Measurements from ENCODE around the gene AHI1.
"Not testable (repeated sequence)": the region's sequence is repeated elsewhere in the genome, so short reads cannot be mapped to it uniquely, and the experiment has no call there.

Gene AHI1

DNA sequence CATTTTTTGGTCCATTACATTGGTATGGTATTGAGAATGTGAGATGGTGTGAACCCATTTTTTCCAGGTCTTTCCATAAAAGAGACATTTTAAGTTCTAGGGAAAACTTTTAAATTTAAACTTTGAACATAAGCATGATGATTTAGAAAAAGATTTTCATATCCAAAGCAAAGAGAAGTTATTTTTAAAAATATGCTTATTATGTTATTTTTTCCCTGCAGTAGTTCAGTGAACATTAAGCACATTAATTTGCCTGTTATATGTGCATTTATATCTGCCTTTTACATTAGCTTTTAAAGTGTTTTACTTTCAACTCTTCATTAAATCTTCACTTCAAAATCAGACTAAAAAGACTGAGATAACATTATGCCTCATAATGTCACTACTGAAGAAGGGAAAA lies 116.7 kb downstream of the AHI1 start:
- Histone ChIP-seq H3K36me3 (ENCODE audit: control insufficient read depth, insufficient read depth, low read length) (no peaks in the 10 kb centered on the region), H3K9ac (ENCODE audit: low read depth, low read length) (no peak overlapping the region), H3K4me3 (ENCODE audit: low read depth, low read length) (no peak overlapping the region), H3K4me1 (ENCODE audit: control insufficient read depth, insufficient read depth, low read length) (no peaks in the 10 kb centered on the region), H3K27me3 (ENCODE audit: control insufficient read depth, insufficient read depth, low read length) (no peaks in the 10 kb centered on the region), H3K9me3 (ENCODE audit: control insufficient read depth, insufficient read depth, low read length) (no peaks in the 10 kb centered on the region)

DNA sequence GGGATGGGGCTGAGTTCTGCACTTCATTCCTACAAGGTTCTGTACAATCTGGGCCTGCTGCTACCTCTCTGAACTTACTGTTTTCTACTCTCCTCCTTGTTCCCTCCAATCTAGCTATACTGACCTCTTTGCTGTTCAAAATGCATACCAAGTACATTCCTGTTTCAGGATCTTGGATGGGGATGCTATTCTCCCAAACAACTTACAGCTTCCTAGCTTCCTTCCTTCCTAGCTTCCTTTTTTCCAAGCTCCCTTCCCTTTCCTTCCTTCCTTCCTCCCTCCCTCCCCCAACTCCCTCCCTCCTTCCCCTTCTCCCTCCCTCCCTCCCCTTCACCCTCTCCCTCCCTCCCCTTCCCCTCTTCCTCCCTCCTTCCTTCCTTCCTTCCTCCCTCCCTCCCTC lies 117.9 kb downstream of the AHI1 start:
- Histone ChIP-seq H3K4me1 (ENCODE audit: control insufficient read depth, insufficient read depth, low read length) (no peaks in the 10 kb centered on the region), H3K27me3 (ENCODE audit: control insufficient read depth, insufficient read depth, low read length) (no peaks in the 10 kb centered on the region), H3K36me3 (ENCODE audit: control insufficient read depth, insufficient read depth, low read length) (no peaks in the 10 kb centered on the region), H3K9ac (ENCODE audit: low read depth, low read length) (no peak overlapping the region), H3K9me3 (ENCODE audit: control insufficient read depth, insufficient read depth, low read length) (no peaks in the 10 kb centered on the region), H3K4me3 (ENCODE audit: low read depth, low read length) (no peak overlapping the region)

DNA sequence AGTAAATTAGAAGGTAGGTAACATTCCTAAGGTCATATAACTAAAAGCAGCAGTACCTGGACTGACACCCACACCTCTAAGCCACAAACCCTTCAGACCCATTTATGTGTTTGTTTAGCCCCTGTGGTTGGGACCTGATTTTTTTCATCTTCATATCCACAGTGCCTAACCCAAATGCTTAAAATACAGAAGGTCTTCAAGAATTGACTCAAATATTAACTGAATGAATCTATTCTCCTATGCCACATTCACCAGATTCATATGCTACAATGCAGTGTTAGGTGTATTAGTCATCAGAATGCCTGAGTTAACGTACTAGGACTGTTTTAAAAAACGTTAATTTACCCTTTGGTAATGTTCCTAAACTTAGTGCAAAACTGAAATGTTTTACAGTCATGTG lies 124.8 kb downstream of the AHI1 start:
- H3K36me3 ChIP-seq (ENCODE audit: control insufficient read depth, insufficient read depth, low read length), result no peaks in the 10 kb centered on the region
- H3K4me1 ChIP-seq (ENCODE audit: control insufficient read depth, insufficient read depth, low read length), result no peaks in the 10 kb centered on the region
- no peak overlapping the region for H3K4me3 ChIP-seq (ENCODE audit: low read depth, low read length)
- no peaks in the 10 kb centered on the region for H3K27me3 ChIP-seq (ENCODE audit: control insufficient read depth, insufficient read depth, low read length)
- no peaks in the 10 kb centered on the region for H3K9me3 ChIP-seq (ENCODE audit: control insufficient read depth, insufficient read depth, low read length)
- no peak overlapping the region for H3K9ac ChIP-seq (ENCODE audit: low read depth, low read length)

DNA sequence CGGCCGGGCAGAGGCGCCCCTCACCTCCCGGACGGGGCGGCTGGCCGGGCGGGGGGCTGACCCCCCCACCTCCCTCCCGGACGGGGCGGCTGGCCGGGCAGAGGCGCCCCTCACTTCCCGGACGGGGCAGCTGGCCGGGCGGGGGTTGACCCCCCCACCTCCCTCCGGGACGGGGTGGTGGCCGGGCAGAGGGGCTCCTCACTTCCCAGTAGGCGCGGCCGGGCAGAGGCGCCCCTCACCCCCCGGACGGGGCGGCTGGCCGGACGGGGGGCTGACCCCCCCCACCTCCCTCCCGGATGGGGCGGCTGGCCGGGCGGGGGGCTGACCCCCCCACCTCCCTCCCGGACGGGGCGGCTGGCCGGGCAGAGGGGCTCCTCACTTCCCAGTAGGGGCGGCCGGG lies 133.9 kb downstream of the AHI1 start:
- not testable (repeated sequence) for H3K9ac ChIP-seq (ENCODE audit: low read depth, low read length); H3K4me1 ChIP-seq (ENCODE audit: control insufficient read depth, insufficient read depth, low read length); H3K36me3 ChIP-seq (ENCODE audit: control insufficient read depth, insufficient read depth, low read length); H3K4me3 ChIP-seq (ENCODE audit: low read depth, low read length); H3K9me3 ChIP-seq (ENCODE audit: control insufficient read depth, insufficient read depth, low read length); H3K27me3 ChIP-seq (ENCODE audit: control insufficient read depth, insufficient read depth, low read length)

DNA sequence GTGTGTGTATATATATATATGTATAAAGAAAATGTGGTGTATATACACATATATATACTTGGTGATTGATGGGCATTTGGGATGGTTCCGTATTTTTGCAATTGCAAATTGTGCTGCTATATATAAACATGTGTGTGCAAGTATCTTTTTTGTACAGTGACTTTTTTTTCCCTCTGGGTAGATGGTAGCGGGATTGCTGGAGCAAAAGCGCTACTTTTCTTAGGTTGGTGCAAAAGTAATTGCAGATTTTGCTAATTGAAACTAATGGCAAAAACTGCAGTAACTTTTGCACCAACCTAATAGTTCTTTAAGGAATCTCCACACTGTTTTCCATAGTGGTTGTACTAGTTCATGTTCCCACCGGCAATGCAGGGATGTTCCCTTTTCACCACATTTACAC lies 135.4 kb downstream of the AHI1 start:
- Histone ChIP-seq H3K36me3 (ENCODE audit: control insufficient read depth, insufficient read depth, low read length) (no peaks in the 10 kb centered on the region), H3K4me1 (ENCODE audit: control insufficient read depth, insufficient read depth, low read length) (no peaks in the 10 kb centered on the region), H3K4me3 (ENCODE audit: low read depth, low read length) (no peak overlapping the region), H3K9me3 (ENCODE audit: control insufficient read depth, insufficient read depth, low read length) (no peaks in the 10 kb centered on the region), H3K9ac (ENCODE audit: low read depth, low read length) (no peak overlapping the region), H3K27me3 (ENCODE audit: control insufficient read depth, insufficient read depth, low read length) (no peaks in the 10 kb centered on the region)

DNA sequence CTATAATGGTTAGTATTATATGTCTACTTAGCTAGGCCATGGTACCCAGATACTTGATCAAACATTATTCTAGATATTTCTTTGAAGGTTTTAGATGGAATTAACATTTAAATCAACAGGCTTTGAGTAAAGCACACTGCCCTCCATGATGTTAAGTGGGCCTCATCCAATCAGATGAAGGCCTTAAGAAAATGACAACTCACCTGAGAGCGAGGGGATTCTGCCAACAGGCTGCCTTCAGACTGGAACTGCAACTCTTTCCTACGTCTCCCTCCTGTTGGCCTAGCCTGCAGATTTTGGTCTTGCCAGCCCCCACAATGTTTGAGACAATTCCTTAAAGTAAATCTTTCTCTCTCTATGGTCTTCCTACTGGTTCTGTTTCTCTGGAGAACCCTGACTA lies 137.3 kb downstream of the AHI1 start:
- no peaks in the 10 kb centered on the region for H3K27me3 ChIP-seq (ENCODE audit: control insufficient read depth, insufficient read depth, low read length)
- no peaks in the 10 kb centered on the region for H3K9me3 ChIP-seq (ENCODE audit: control insufficient read depth, insufficient read depth, low read length)
- no peak overlapping the region for H3K9ac ChIP-seq (ENCODE audit: low read depth, low read length)
- H3K4me1 ChIP-seq (ENCODE audit: control insufficient read depth, insufficient read depth, low read length), result no peaks in the 10 kb centered on the region
- H3K36me3 ChIP-seq (ENCODE audit: control insufficient read depth, insufficient read depth, low read length), result no peaks in the 10 kb centered on the region
- H3K4me3 ChIP-seq (ENCODE audit: low read depth, low read length), result no peak overlapping the region

DNA sequence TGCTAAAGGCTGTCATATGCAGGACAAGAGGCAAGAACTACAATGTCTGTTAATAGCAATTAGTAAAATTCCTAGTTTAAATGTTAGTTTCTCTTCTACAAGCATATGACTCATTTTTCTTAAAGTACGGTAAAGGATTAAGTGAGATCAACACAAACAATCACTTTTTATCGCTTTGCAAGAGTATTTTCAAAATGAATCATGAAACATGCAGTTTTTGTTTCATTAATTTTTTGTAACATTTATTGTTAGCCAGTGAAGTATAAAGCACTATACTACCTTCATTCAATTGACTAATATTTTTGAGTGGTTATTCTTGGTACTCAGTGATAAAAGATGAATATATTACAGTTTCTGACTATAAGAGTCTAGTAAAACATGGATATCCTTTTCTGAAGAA lies 138.6 kb downstream of the AHI1 start:
- H3K4me1 ChIP-seq (ENCODE audit: control insufficient read depth, insufficient read depth, low read length), result no peaks in the 10 kb centered on the region
- no peaks in the 10 kb centered on the region for H3K9me3 ChIP-seq (ENCODE audit: control insufficient read depth, insufficient read depth, low read length)
- no peaks in the 10 kb centered on the region for H3K36me3 ChIP-seq (ENCODE audit: control insufficient read depth, insufficient read depth, low read length)
- H3K27me3 ChIP-seq (ENCODE audit: control insufficient read depth, insufficient read depth, low read length), result no peaks in the 10 kb centered on the region
- H3K4me3 ChIP-seq (ENCODE audit: low read depth, low read length), result no peak overlapping the region
- H3K9ac ChIP-seq (ENCODE audit: low read depth, low read length), result no peak overlapping the region

DNA sequence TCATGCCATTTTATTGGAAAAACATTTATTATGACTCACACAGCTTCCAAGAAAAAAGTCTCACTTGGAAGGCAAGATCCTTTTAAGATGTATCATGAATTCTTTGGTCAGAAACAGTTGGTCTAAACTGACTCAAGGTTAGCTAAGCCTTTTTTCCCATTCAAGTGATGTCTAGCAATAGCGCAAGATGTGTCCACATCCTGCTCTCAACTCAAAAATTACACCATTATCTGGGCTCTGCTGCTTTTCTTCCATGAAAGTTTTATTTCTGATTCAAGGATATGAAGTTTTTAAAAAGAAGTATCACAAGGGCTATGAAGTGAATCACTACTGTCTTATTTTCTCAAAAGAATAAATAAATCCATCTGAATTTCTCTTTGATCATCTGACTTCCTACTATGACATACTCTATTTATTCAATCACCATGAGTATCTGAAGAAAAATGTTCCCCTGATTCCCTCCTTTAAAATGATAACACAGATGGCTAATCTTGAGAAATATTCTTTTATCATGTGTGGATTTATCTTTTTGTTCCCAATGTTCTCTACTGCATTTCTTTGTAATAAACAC lies 139.2 kb downstream of the AHI1 start:
- no peaks in the 10 kb centered on the region for H3K9me3 ChIP-seq (ENCODE audit: control insufficient read depth, insufficient read depth, low read length)
- no peaks in the 10 kb centered on the region for H3K36me3 ChIP-seq (ENCODE audit: control insufficient read depth, insufficient read depth, low read length)
- H3K9ac ChIP-seq (ENCODE audit: low read depth, low read length), result no peak overlapping the region
- no peak overlapping the region for H3K4me3 ChIP-seq (ENCODE audit: low read depth, low read length)
- H3K4me1 ChIP-seq (ENCODE audit: control insufficient read depth, insufficient read depth, low read length), result no peaks in the 10 kb centered on the region
- H3K27me3 ChIP-seq (ENCODE audit: control insufficient read depth, insufficient read depth, low read length), result no peaks in the 10 kb centered on the region

DNA sequence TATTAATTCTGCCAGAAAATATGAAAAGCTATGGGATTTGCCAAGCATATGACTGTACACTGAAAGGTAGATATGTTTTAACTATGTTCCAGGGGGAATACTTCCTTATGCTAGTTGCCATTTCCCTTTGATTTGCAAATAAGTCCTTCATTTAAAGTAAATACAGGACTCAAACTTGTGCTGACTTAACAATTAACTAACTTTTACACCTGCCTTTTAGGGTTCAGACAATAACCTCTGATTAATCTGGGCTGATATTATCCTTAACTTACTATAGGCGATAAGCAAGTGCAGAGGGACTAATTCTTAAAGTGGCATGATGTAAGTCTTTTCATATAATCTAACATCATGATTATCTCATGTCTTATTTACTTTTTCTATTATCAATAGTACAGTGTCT lies 143.1 kb downstream of the AHI1 start:
- H3K27me3 ChIP-seq (ENCODE audit: control insufficient read depth, insufficient read depth, low read length), result no peaks in the 10 kb centered on the region
- H3K36me3 ChIP-seq (ENCODE audit: control insufficient read depth, insufficient read depth, low read length), result no peaks in the 10 kb centered on the region
- H3K4me1 ChIP-seq (ENCODE audit: control insufficient read depth, insufficient read depth, low read length), result no peaks in the 10 kb centered on the region
- H3K4me3 ChIP-seq (ENCODE audit: low read depth, low read length), result no peak overlapping the region
- H3K9ac ChIP-seq (ENCODE audit: low read depth, low read length), result no peak overlapping the region
- no peaks in the 10 kb centered on the region for H3K9me3 ChIP-seq (ENCODE audit: control insufficient read depth, insufficient read depth, low read length)

DNA sequence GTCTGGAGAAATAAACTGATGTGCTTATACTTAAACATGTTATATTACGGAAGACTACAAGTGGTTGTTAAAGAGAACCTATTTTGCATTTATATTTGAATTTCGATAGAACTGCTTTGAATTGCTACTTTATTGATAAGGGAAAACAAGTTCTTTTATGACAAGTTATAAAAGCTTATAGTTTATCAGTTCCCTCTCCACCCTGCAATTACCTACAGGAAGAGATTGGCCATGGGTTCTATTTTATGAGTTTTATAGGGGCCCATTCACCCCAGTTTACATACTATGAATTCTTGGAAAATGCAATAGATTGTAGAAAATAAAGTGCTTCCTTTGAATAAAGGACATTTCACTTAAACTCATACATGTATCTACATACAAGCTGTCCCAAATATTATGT lies 144.4 kb downstream of the AHI1 start:
- no peaks in the 10 kb centered on the region for H3K36me3 ChIP-seq (ENCODE audit: control insufficient read depth, insufficient read depth, low read length)
- no peaks in the 10 kb centered on the region for H3K4me1 ChIP-seq (ENCODE audit: control insufficient read depth, insufficient read depth, low read length)
- H3K9ac ChIP-seq (ENCODE audit: low read depth, low read length), result no peak overlapping the region
- no peaks in the 10 kb centered on the region for H3K9me3 ChIP-seq (ENCODE audit: control insufficient read depth, insufficient read depth, low read length)
- H3K27me3 ChIP-seq (ENCODE audit: control insufficient read depth, insufficient read depth, low read length), result no peaks in the 10 kb centered on the region
- H3K4me3 ChIP-seq (ENCODE audit: low read depth, low read length), result no peak overlapping the region

DNA sequence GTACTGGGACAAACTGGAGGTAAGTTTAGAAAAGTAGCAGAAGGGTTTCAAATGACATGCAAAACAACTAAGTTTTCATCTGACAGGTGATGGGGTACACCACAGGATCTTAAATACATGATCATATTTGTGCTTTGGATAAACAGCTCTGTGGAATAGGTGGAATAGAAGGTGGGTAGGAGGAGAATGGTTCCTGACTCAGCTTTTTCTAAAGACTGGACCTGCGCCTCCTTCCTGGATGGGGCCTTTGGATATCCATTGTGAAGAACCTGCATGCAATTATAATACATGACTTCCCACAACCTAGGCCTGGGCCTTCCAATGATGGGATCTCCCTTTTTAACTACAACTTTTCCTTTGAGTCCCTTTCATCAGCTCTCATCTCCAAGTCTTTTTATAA lies 145.9 kb downstream of the AHI1 start:
- no peaks in the 10 kb centered on the region for H3K36me3 ChIP-seq (ENCODE audit: control insufficient read depth, insufficient read depth, low read length)
- H3K9ac ChIP-seq (ENCODE audit: low read depth, low read length), result no peak overlapping the region
- no peak overlapping the region for H3K4me3 ChIP-seq (ENCODE audit: low read depth, low read length)
- no peaks in the 10 kb centered on the region for H3K9me3 ChIP-seq (ENCODE audit: control insufficient read depth, insufficient read depth, low read length)
- H3K27me3 ChIP-seq (ENCODE audit: control insufficient read depth, insufficient read depth, low read length), result no peaks in the 10 kb centered on the region
- H3K4me1 ChIP-seq (ENCODE audit: control insufficient read depth, insufficient read depth, low read length), result no peaks in the 10 kb centered on the region

DNA sequence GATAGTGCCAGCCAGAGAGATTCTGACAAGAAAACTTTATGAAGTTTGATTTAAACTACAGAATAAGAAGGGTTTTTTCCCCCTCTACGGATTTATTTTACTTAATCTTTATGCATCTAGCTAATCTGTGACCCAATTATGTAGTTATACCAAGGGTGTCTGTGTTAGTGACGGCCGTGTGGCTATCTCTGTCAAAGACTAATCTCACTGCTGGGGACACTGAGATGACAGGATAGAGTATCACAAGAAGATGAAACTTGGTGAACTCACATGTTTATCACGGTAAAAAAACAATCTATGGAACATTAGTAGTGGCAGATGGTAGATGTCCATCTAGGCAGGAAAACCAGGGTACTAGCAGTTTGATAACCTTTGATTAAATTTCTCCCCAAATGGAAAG lies 149.7 kb downstream of the AHI1 start:
- Histone ChIP-seq H3K27me3 (ENCODE audit: control insufficient read depth, insufficient read depth, low read length) (no peaks in the 10 kb centered on the region), H3K9me3 (ENCODE audit: control insufficient read depth, insufficient read depth, low read length) (no peaks in the 10 kb centered on the region), H3K9ac (ENCODE audit: low read depth, low read length) (no peak overlapping the region), H3K36me3 (ENCODE audit: control insufficient read depth, insufficient read depth, low read length) (no peaks in the 10 kb centered on the region), H3K4me1 (ENCODE audit: control insufficient read depth, insufficient read depth, low read length) (no peaks in the 10 kb centered on the region), H3K4me3 (ENCODE audit: low read depth, low read length) (no peak overlapping the region)

DNA sequence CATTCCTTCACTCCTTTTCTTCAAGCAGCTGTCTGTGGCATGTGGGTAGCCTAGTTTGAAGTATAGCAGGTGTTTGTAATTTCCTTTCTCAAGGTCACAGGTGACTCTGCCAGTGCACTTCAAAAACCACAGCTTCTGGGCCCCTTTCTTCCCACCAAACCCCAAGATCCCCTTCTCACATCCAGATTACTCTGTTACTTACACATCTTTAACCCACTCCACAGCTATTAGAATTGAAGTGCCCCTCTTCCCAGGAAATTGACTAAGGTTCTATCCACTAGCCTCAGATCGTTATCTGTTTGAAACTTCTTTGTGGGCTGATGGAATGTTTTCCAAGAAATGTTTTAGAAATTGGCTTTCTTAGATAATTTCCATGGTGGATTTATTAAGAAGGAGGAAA lies 150.8 kb downstream of the AHI1 start:
- no peak overlapping the region for H3K4me3 ChIP-seq (ENCODE audit: low read depth, low read length)
- no peaks in the 10 kb centered on the region for H3K36me3 ChIP-seq (ENCODE audit: control insufficient read depth, insufficient read depth, low read length)
- H3K9me3 ChIP-seq (ENCODE audit: control insufficient read depth, insufficient read depth, low read length), result no peaks in the 10 kb centered on the region
- no peaks in the 10 kb centered on the region for H3K4me1 ChIP-seq (ENCODE audit: control insufficient read depth, insufficient read depth, low read length)
- H3K9ac ChIP-seq (ENCODE audit: low read depth, low read length), result no peak overlapping the region
- H3K27me3 ChIP-seq (ENCODE audit: control insufficient read depth, insufficient read depth, low read length), result no peaks in the 10 kb centered on the region

Data from iPS-15b (cell line).